Measurements from ENCODE around the gene PTPRN2.

- TF ChIP-seq, protein P1, sequence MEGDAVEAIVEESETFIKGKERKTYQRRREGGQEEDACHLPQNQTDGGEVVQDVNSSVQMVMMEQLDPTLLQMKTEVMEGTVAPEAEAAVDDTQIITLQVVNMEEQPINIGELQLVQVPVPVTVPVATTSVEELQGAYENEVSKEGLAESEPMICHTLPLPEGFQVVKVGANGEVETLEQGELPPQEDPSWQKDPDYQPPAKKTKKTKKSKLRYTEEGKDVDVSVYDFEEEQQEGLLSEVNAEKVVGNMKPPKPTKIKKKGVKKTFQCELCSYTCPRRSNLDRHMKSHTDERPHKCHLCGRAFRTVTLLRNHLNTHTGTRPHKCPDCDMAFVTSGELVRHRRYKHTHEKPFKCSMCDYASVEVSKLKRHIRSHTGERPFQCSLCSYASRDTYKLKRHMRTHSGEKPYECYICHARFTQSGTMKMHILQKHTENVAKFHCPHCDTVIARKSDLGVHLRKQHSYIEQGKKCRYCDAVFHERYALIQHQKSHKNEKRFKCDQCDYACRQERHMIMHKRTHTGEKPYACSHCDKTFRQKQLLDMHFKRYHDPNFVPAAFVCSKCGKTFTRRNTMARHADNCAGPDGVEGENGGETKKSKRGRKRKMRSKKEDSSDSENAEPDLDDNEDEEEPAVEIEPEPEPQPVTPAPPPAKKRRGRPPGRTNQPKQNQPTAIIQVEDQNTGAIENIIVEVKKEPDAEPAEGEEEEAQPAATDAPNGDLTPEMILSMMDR (IDR thresholded peaks at IDR 0.05) = no peak
- TF ChIP-seq POLR2A (IDR thresholded peaks at IDR 0.05) = no peak
Observed at GRCh38 chr7:157991351-157991750, 596.3 kb downstream of the PTPRN2 start.
